HEK293 (cell line): ENCODE results near the gene PLK3.

ENCODE experiments used
- BCL11B ChIP-seq: fragments of 450-650 bp; formaldehyde crosslinking; IDR thresholded peaks from 2 replicates; pipeline ENCODE4 v1.5.1; 2016; ENCODE audit warnings: low read depth, missing biosample characterization, missing genetic modification characterization
- ELK4 ChIP-seq: IDR thresholded peaks from 2 replicates; pipeline ENCODE4 v1.6.1; 2011; ENCODE audit warnings: mild to moderate bottlenecking, low read depth, low read length, borderline replicate concordance
- GLI2 ChIP-seq: fragments of 450-650 bp; formaldehyde crosslinking; IDR thresholded peaks from 2 replicates; pipeline ENCODE4; 2017; ENCODE audit warnings: missing biosample characterization, missing genetic modification characterization, low read depth, borderline replicate concordance
- GLIS1 ChIP-seq: fragments of 450-650 bp; formaldehyde crosslinking; IDR thresholded peaks from 2 replicates; pipeline ENCODE4 v1.5.1; 2016; ENCODE audit warnings: missing biosample characterization, missing genetic modification characterization
- KLF10 ChIP-seq: fragments of 450-650 bp; IDR thresholded peaks from 2 replicates; pipeline ENCODE4 v1.5.1; 2018; ENCODE audit warnings: missing biosample characterization, mild to moderate bottlenecking, missing genetic modification characterization
- KLF7 ChIP-seq: fragments of 450-650 bp; formaldehyde crosslinking; IDR thresholded peaks from 2 replicates; pipeline ENCODE4 v1.5.1; 2016; ENCODE audit warnings: missing biosample characterization, missing genetic modification characterization, borderline replicate concordance
- PRDM4 ChIP-seq: fragments of 450-650 bp; formaldehyde crosslinking; IDR thresholded peaks from 2 replicates; pipeline ENCODE4 v1.5.1; 2017; ENCODE audit warnings: missing biosample characterization, missing genetic modification characterization
- REST ChIP-seq: fragments of 450-650 bp; formaldehyde crosslinking; IDR thresholded peaks from 2 replicates; pipeline ENCODE4 v1.5.1; 2016; ENCODE audit warnings: missing biosample characterization, missing genetic modification characterization
- SALL2 ChIP-seq: fragments of 450-650 bp; formaldehyde crosslinking; IDR thresholded peaks from 2 replicates; pipeline ENCODE4 v1.5.0; 2017; ENCODE audit warnings: missing biosample characterization, mild to moderate bottlenecking, missing genetic modification characterization, borderline replicate concordance
- ZBTB7A ChIP-seq: fragments of 450-650 bp; formaldehyde crosslinking; IDR thresholded peaks from 2 replicates; pipeline ENCODE4 v1.5.1; 2016; ENCODE audit warnings: low read depth, missing biosample characterization, missing genetic modification characterization
- ZFHX2 ChIP-seq: fragments of 450-650 bp; formaldehyde crosslinking; conservative IDR thresholded peaks from 2 replicates; pipeline ENCODE4 v1.5.1; 2016; ENCODE audit warnings: missing biosample characterization, missing genetic modification characterization
- ZNF112 ChIP-seq: fragments of 450-650 bp; formaldehyde crosslinking; IDR thresholded peaks from 2 replicates; pipeline ENCODE4 v1.5.0; 2017; ENCODE audit warnings: missing biosample characterization, missing genetic modification characterization
- ZNF16 ChIP-seq: fragments of 450-650 bp; formaldehyde crosslinking; IDR thresholded peaks from 2 replicates; pipeline ENCODE4 v1.5.1; 2016; ENCODE audit warnings: low read depth, missing biosample characterization, missing genetic modification characterization
- ZNF23 ChIP-seq: fragments of 450-650 bp; formaldehyde crosslinking; IDR thresholded peaks from 2 replicates; pipeline ENCODE4 v1.5.1; 2016; ENCODE audit warnings: missing biosample characterization, missing genetic modification characterization, borderline replicate concordance
- ZNF274 ChIP-seq, 2 experiments: fragments of 200-500 bp in 1 of 2; fragments of 450-650 bp in 1 of 2; sonication (Bioruptor generic) in 1 of 2; formaldehyde crosslinking in 1 of 2; IDR thresholded peaks; 2 replicates each; pipeline versions ENCODE4 v1.5.1 to v1.6.1; 2014 to 2016; ENCODE audit warnings: borderline replicate concordance in 1 of 2, inconsistent platforms in 1 of 2, low read length in 1 of 2, missing biosample characterization in 1 of 2, missing genetic modification characterization in 1 of 2
- ZNF324 ChIP-seq: fragments of 450-650 bp; formaldehyde crosslinking; IDR thresholded peaks from 2 replicates; pipeline ENCODE4 v1.5.1; 2016; ENCODE audit warnings: missing biosample characterization, missing genetic modification characterization
- ZNF341 ChIP-seq: fragments of 450-650 bp; formaldehyde crosslinking; IDR thresholded peaks from 2 replicates; pipeline ENCODE4; 2016; ENCODE audit warnings: low read depth, missing biosample characterization, missing genetic modification characterization
- ZNF366 ChIP-seq: fragments of 450-650 bp; formaldehyde crosslinking; conservative IDR thresholded peaks from 2 replicates; pipeline ENCODE4 v1.5.1; 2016; ENCODE audit warnings: missing biosample characterization, missing genetic modification characterization
- ZNF404 ChIP-seq: fragments of 450-650 bp; formaldehyde crosslinking; IDR thresholded peaks from 2 replicates; pipeline ENCODE4 v1.5.1; 2017; ENCODE audit warnings: missing biosample characterization, missing genetic modification characterization
- ZNF513 ChIP-seq: fragments of 450-650 bp; IDR thresholded peaks from 2 replicates; pipeline ENCODE4 v1.5.1; 2018; ENCODE audit warnings: missing biosample characterization, missing genetic modification characterization
- ZNF596 ChIP-seq: fragments of 450-650 bp; IDR thresholded peaks from 2 replicates; pipeline ENCODE4 v1.5.0; 2018; ENCODE audit warnings: missing biosample characterization, mild to moderate bottlenecking, missing genetic modification characterization, moderate library complexity
- ZNF600 ChIP-seq: fragments of 450-650 bp; formaldehyde crosslinking; IDR thresholded peaks from 2 replicates; pipeline ENCODE4 v1.5.1; 2016; ENCODE audit warnings: missing biosample characterization, missing genetic modification characterization
- ZNF768 ChIP-seq: fragments of 450-650 bp; formaldehyde crosslinking; IDR thresholded peaks from 2 replicates; pipeline ENCODE4 v1.5.1; 2018; ENCODE audit warnings: missing biosample characterization, mild to moderate bottlenecking, missing genetic modification characterization
- ZSCAN16 ChIP-seq: fragments of 450-650 bp; formaldehyde crosslinking; IDR thresholded peaks from 2 replicates; pipeline ENCODE4 v1.5.1; 2016; ENCODE audit warnings: missing biosample characterization, missing genetic modification characterization
- ZSCAN23 ChIP-seq: fragments of 450-650 bp; formaldehyde crosslinking; IDR thresholded peaks from 2 replicates; pipeline ENCODE4 v1.5.1; 2016; ENCODE audit warnings: missing biosample characterization, missing genetic modification characterization
- TF ChIP-seq, protein P1 (sequence below): fragments of 450-650 bp; formaldehyde crosslinking; IDR thresholded peaks from 2 replicates; pipeline ENCODE4 v1.5.1; 2017; ENCODE audit warnings: missing biosample characterization, mild to moderate bottlenecking, missing genetic modification characterization, moderate library complexity

The PLK3 gene

DNA sequence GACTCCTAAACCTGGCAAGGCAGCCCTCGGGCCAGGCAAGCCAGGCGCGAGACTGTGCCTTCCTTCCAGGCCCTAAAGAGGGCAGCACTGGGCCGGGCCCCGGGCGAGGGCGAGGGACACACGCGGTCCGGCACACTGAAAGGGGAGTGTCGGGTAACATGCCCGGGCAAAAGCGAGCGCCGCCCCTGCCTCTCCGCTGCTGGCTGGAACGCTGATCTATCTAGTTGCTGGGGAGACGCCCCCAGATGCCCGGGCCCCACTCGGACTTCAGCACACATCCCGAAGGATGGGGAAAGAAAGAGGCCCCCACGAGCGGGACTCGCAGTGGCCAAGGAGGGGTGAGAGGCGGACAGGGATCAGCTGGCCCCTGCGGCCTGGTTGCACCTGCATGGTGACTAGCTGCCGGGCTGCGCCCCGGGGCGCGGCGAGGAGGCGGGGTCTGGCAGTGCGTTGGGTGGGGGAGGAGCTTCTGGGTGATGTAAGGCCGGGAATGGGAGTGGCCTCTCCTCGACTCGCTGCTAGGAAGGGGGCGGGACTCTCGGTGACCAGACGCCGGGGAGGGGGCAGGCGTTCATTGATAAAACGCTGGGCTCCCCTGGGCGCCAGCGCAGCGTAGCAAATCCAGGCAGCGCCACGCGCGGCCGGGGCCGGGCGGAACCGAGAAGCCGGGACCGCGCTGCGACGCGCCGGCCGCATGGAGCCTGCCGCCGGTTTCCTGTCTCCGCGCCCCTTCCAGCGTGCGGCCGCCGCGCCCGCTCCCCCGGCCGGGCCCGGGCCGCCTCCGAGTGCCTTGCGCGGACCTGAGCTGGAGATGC lies at the start of gene PLK3 (continued):
- no peak for TF ChIP-seq ZNF513 (tag by site-specific recombination)
- no peak for TF ChIP-seq ZNF768 (tag by site-specific recombination)
- TF ChIP-seq PRDM4: 0 out of 2 replicates have a peak, but pooled peaks have one; percentile 39
- TF ChIP-seq, protein P1, sequence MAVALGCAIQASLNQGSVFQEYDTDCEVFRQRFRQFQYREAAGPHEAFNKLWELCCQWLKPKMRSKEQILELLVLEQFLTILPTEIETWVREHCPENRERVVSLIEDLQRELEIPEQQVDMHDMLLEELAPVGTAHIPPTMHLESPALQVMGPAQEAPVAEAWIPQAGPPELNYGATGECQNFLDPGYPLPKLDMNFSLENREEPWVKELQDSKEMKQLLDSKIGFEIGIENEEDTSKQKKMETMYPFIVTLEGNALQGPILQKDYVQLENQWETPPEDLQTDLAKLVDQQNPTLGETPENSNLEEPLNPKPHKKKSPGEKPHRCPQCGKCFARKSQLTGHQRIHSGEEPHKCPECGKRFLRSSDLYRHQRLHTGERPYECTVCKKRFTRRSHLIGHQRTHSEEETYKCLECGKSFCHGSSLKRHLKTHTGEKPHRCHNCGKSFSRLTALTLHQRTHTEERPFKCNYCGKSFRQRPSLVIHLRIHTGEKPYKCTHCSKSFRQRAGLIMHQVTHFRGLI: peak; percentile 56; the same call in 1 of the 2 replicates
- TF ChIP-seq ZNF324: peak; percentile 91
- TF ChIP-seq GLI2: no peak; the same call in 1 of the 2 replicates
- 0 out of 2 replicates have a peak, but pooled peaks have one; percentile 30 for TF ChIP-seq ZBTB7A
- no peak for TF ChIP-seq ZNF274 (IDR thresholded peaks at IDR 0.05; ENCODE audit: low read length)
- no peak for TF ChIP-seq ZNF274 (tag by site-specific recombination; IDR thresholded peaks at IDR 0.05; ENCODE audit: borderline replicate concordance)
- no peak for TF ChIP-seq ZNF596 (tag by site-specific recombination)
- TF ChIP-seq ELK4: no peak
- TF ChIP-seq BCL11B: peak; percentile 88
- TF ChIP-seq REST: no peak
- TF ChIP-seq ZSCAN16 (tag by site-specific recombination): no peak
- peak; percentile 96 for TF ChIP-seq KLF10
- TF ChIP-seq ZNF23: no peak
- no peak for TF ChIP-seq ZNF16 (tag by site-specific recombination)
- TF ChIP-seq ZFHX2: peak; percentile 78
- TF ChIP-seq ZSCAN23 (tag by site-specific recombination): 0 out of 2 replicates have a peak, but pooled peaks have one; percentile 39
- TF ChIP-seq SALL2 (tag by site-specific recombination): no peak
- peak; percentile 95 for TF ChIP-seq KLF7
- TF ChIP-seq ZNF112 (tag by site-specific recombination): no peak
- TF ChIP-seq ZNF404 (tag by site-specific recombination): no peak
- 0 out of 2 replicates have a peak, but pooled peaks have one; percentile 8 for TF ChIP-seq ZNF600 (tag by site-specific recombination)
- TF ChIP-seq ZNF366 (tag by site-specific recombination): peak; percentile 38; the same call in 1 of the 2 replicates
- peak; percentile 80 for TF ChIP-seq GLIS1 (tag by site-specific recombination)
- peak; percentile 85 for TF ChIP-seq ZNF341
